Measurements from ENCODE around the gene PEAK1. TPM values are rescaled to one million over a fixed set of nuclear protein-coding genes. Genes with fewer than 3 reads are reported as not detected.

The PEAK1 gene
- total and polyA plus RNA-seq, 8 donors: 58.3 to 86.9 (median 64.3) TPM

DNA sequence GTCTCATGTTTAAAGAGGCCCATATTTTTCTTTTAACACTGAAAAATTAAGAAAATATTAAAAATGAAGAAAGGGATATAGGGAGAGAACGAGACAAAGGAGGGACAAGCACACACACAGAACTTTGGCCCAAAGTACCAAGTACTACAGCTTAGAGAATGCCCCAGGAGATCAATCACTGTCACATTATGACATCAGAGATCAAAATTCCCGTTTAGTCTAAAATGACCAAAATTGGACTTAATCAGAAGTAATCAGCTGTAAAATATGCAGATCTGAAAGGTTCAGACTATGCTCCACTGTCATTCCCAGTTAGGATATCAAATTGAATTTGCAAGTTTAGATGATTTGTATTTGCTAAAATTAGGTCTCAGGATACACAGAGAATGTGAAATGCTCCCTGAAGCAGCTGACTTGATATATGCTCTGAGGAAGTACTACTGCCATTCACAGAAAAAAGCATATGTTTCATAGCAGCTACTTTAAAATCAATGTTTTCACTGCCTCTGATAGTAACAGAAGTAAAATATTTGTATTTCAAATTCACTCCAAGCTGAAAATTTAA, 123.0 kb downstream of the PEAK1 start:
- Histone ChIP-seq H3K9me3 (no peaks in the 10 kb centered on the region), H3K27ac (no peak overlapping the region), H3K36me3 (no peaks in the 10 kb centered on the region), H3K27me3 (no peaks in the 10 kb centered on the region), H3K4me3 (no peak overlapping the region), H3K4me1 (no peaks in the 10 kb centered on the region)
- intact Hi-C loops (cut with DNase I): no loop called here
- ATAC-seq: no peak
- TF ChIP-seq, protein P1, sequence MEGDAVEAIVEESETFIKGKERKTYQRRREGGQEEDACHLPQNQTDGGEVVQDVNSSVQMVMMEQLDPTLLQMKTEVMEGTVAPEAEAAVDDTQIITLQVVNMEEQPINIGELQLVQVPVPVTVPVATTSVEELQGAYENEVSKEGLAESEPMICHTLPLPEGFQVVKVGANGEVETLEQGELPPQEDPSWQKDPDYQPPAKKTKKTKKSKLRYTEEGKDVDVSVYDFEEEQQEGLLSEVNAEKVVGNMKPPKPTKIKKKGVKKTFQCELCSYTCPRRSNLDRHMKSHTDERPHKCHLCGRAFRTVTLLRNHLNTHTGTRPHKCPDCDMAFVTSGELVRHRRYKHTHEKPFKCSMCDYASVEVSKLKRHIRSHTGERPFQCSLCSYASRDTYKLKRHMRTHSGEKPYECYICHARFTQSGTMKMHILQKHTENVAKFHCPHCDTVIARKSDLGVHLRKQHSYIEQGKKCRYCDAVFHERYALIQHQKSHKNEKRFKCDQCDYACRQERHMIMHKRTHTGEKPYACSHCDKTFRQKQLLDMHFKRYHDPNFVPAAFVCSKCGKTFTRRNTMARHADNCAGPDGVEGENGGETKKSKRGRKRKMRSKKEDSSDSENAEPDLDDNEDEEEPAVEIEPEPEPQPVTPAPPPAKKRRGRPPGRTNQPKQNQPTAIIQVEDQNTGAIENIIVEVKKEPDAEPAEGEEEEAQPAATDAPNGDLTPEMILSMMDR (IDR thresholded peaks at IDR 0.05): no peak
- DNase-seq: no peak

DNA sequence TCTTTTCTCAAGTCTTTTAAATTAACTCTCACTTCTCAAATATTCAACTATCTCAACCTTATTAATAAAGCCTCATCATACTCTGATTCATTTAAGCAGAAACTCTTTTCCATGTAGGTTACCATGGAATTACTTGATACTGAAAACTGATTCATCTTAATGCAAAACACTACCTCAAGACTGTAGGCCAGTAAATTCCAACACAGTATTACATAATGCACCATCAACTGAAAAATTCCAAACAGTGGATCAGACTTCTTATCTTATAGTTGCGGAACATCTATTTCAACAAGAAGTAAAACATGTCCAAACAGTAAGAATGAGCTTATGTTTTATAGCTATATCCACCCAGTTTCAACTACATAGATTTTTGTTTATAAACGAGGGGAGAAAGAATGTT, 124.5 kb downstream of the PEAK1 start:
- DNase-seq: no peak

DNA sequence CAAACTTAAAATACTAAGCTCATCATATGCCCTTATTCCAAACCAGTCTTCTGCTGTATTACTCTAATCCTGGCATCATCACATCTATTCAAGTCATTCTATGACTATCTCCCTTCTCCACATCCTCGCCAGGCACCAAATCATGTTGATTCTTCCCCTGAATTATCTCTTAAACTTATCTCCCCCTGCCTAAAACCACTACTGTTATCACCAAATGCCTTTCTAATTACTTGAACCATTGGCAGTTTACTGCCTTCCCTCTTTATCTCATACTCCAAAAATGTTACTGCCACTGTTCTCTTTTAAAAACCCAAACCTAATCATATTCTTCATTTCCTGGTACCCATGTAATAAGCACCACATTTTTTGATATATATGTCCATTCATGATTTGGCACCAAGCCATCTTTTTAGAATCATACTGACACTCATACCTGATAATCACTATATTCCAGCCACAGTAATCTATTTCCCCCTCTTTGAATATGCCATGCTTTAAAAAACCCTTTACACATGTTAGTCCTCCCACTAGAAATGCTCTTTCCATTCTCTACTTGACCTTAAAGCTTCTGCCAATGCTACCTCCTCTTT, 126.8 kb downstream of the PEAK1 start:
- Histone ChIP-seq H3K9me3 (no peaks in the 10 kb centered on the region), H3K36me3 (no peaks in the 10 kb centered on the region), H3K27ac (no peak overlapping the region), H3K27me3 (no peaks in the 10 kb centered on the region), H3K4me3 (no peak overlapping the region), H3K4me1 (no peaks in the 10 kb centered on the region)
- intact Hi-C loops (cut with DNase I): no loop called here
- ATAC-seq (no peak), DNase-seq (no peak)
- TF ChIP-seq, protein P1 (IDR thresholded peaks at IDR 0.05): no peak

More for the DNA sequence above, 124.5 kb downstream of the PEAK1 start:
- no peak for ATAC-seq
- intact Hi-C loops (cut with DNase I): no loop called here
- Histone ChIP-seq H3K4me1 (no peaks in the 10 kb centered on the region), H3K9me3 (no peaks in the 10 kb centered on the region), H3K4me3 (no peak overlapping the region), H3K27me3 (no peaks in the 10 kb centered on the region), H3K36me3 (no peaks in the 10 kb centered on the region), H3K27ac (no peak overlapping the region)
- TF ChIP-seq, protein P1 (IDR thresholded peaks at IDR 0.05): no peak

DNA sequence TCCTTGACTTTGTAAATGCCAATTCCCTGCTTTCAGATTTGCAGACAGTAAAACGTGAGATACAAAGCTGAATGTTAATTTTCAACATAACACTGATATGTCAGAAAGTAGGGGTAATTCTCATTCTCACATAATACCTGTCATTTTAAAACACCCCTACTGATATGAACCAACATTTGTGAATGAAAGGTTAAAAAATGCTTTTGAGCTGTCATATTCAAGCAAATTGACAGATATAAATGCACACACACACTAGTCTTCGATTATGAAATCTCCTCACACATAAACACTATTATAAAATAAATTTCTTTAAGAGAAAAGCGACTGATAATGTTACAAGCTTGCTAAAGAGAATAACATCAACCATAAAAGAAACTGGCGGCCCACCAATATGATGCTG, 128.8 kb downstream of the PEAK1 start:
- DNase-seq (no peak), ATAC-seq (no peak)
- Histone ChIP-seq H3K4me1 (no peaks in the 10 kb centered on the region), H3K27me3 (no peaks in the 10 kb centered on the region), H3K9me3 (no peaks in the 10 kb centered on the region), H3K27ac (no peak overlapping the region), H3K36me3 (peaks cover 0 to under 1% of the 10 kb centered on the region in 2 donors), H3K4me3 (no peak overlapping the region)
- TF ChIP-seq, protein P1 (IDR thresholded peaks at IDR 0.05): no peak
- intact Hi-C loops (cut with DNase I): no loop called here

DNA sequence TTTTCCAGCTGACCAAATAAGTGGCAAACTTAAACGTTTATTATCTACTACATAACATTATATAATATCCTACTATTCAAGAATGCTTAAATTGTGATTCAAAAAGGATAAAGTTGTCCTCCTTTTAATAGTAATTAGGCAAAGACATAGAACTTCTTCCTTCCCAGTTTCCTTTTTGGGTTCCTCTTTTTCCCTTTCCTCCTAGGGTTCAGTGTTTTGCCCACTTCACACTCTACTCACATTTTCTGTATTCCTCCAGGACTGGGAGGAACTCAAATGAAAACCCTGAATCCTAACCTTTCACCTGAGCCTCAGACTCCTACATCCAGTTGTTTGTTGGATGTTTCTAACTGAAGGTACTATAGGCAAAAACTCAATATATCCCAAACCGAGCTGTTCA, 132.5 kb downstream of the PEAK1 start:
- DNase-seq (no peak), ATAC-seq (no peak)
- no peaks in the 10 kb centered on the region for H3K4me1 ChIP-seq
- TF ChIP-seq, protein P1 (IDR thresholded peaks at IDR 0.05): no peak
- no peaks in the 10 kb centered on the region for H3K27me3 ChIP-seq
- peaks cover 0 to 11% of the 10 kb centered on the region in 2 donors for H3K36me3 ChIP-seq
- intact Hi-C loops (cut with DNase I): no loop called here
- no peak overlapping the region for H3K27ac ChIP-seq
- no peaks in the 10 kb centered on the region for H3K9me3 ChIP-seq
- no peak overlapping the region for H3K4me3 ChIP-seq
